Aorta (tissue), 5 donors: ENCODE results near the gene TUBG1. TPM values are rescaled to one million over a fixed set of nuclear protein-coding genes. Genes with fewer than 3 reads are reported as not detected.

Source experiments
- ATAC-seq: fragments of 200-7000 bp; cut with Tn5 transposase; one replicate; pipeline ENCODE4 v1.9.1; 2022; ENCODE audit warnings: moderate library complexity; ENCODE audit not compliant: low FRiP score
- DNase-seq, 2 donors: peaks; one replicate each; pipeline ENCODE4 v3.0.0-alpha.2; 2020
- H3K27ac ChIP-seq, 2 donors: one replicate each; pipeline ENCODE4 v1.5.1; 2013; ENCODE audit warnings: low read length in 2 of 2, mild to moderate bottlenecking in 2 of 2, moderate library complexity in 2 of 2, control low read depth in 1 of 2, inconsistent platforms in 1 of 2, low read depth in 1 of 2
- H3K27me3 ChIP-seq, 2 donors: one replicate each; pipeline ENCODE4 v1.6.1; 2013; ENCODE audit warnings: control low read depth in 1 of 2, low read length in 1 of 2, mild to moderate bottlenecking in 1 of 2, moderate library complexity in 1 of 2; ENCODE audit not compliant: insufficient read depth in 2 of 2, control insufficient read depth in 1 of 2
- H3K36me3 ChIP-seq, 2 donors: one replicate each; pipeline ENCODE4 v1.6.1; 2013; ENCODE audit warnings: control low read depth in 1 of 2, low read length in 1 of 2, mild to moderate bottlenecking in 1 of 2; ENCODE audit not compliant: insufficient read depth in 2 of 2, control insufficient read depth in 1 of 2
- H3K4me1 ChIP-seq, 2 donors: one replicate each; pipeline ENCODE4 v1.6.1; 2013; ENCODE audit warnings: low read length in 2 of 2, control low read depth in 1 of 2, mild to moderate bottlenecking in 1 of 2, moderate library complexity in 1 of 2; ENCODE audit not compliant: insufficient read depth in 2 of 2, control insufficient read depth in 1 of 2
- H3K4me3 ChIP-seq, 2 donors: one replicate each; pipeline ENCODE4 v1.5.1; 2013; ENCODE audit warnings: low read length in 2 of 2, control low read depth in 1 of 2, mild to moderate bottlenecking in 1 of 2
- H3K9me3 ChIP-seq: one replicate; pipeline ENCODE4 v1.6.1; 2013; ENCODE audit warnings: mild to moderate bottlenecking, low read length; ENCODE audit not compliant: control insufficient read depth
- WGBS, 2 donors: extraction: QIAGEN DNeasy Blood & Tissue Kit; methylation state at CpG; one replicate each; pipeline ENCODE4 v1.1.7; 2013; 5-methylcytosine and 5-hydroxymethylcytosine counted together
- intact Hi-C, 2 donors: fragments of 100-400 bp; cut with DNase I; formaldehyde crosslinking; loops; one replicate each; pipeline versions ENCODE4 v1.14.2 to v1.15.0; 2022
- polyA plus RNA-seq, 2 donors: library from polyadenylated mRNA; stranded (reverse); fragments of 200-250 nt; gene quantifications; one replicate each; pipeline ENCODE4 v1.2.3, GENCODE V29; 2013
- total RNA-seq, 2 donors: library from RNA; stranded (reverse); fragmentation: NEBNext Ultra II Directional; extraction: Animal tissue kit (Norgen Biotek cat#: 25700); gene quantifications; one replicate each; pipeline ENCODE4 v1.2.1, GENCODE V29; 2021
- donor health status: healthy with polysubstance abuse.
- donor health status: Bipolar disorder and iron deficiency.
- donor health status: DM: no; HTN: no; CAD: no.
- donor health status: DM: no; HTN: no; CAD: no.
- donor health status: DM: yes; HTN: yes; CAD: no.

TUBG1 gene
- total and polyA plus RNA-seq, 4 donors, result 15.7 to 24.9 (median 20.5) TPM

DNA sequence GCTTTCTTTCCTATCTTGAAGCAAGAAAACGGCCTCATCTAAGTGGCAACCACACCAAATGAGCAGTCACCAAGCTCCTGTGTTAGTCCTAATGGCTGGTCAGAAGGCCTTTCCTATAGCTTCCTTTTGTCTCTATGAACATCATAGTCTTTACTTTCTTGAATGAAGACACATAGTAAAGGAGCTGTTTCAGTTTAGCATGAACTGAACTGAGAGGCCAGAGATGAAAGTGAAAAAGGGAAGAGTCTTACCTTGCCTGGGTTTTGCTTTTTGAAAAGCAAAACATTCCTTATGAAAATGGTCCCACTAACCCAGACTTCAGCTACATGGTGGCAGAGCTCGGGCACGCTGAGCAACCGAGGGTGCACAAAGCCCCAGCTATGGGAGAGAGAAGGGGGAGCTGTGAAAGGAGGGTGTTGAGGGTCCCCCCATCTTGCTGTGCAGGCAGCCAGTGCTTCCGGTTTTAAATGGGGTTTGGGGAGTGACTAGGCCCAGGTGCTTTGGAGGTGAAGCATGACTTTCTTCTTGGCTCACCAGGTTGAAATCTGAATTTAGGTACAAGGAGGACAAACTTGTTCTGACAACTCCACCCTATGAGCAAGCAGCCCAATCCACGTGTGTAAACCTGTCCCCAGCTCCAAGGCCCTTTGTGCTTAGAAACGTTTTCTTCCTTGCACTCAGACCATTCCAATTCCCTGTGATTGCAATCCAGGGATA is 22.8 kb upstream of the TUBG1 start:
- H3K27me3 ChIP-seq, result no peaks in the 10 kb centered on the region
- H3K4me1 ChIP-seq, result no peaks in the 10 kb centered on the region
- intact Hi-C loops, result loop anchor here in 1 of 2 donors (10.0 kb wide), 1 partner anchor 178 kb away; the partner anchor contains the start of gene RAMP2
- no peak for DNase-seq
- no peak for ATAC-seq
- no peak overlapping the region for H3K4me3 ChIP-seq
- H3K36me3 ChIP-seq, result peaks cover 16 to 21% of the 10 kb centered on the region in 2 donors
- no peak overlapping the region for H3K27ac ChIP-seq
- WGBS, 2 donors, result 72 to 73% methylated on average over 7 of the region's 7 CpGs
- H3K9me3 ChIP-seq, result no peaks in the 10 kb centered on the region

DNA sequence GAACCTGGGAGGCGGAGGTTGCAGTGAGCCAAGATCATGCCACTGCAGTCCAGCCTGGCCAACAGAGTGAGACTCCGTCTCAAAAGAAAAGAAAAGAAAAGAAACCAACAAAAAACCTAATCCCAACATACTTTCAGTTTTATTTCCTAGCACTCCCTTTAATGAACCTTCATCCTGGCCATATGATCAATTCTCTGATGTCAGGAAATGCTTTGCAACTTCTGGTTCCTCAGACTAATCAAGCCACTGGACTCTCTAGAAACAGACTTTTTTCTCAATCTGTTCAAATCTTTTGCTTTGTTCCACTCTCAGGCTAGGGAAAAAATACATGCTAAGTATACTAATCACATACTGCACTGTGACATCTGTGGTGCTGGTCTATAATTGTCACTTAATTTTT is 18.6 kb upstream of the TUBG1 start:
- Histone ChIP-seq H3K9me3 (no peaks in the 10 kb centered on the region), H3K27ac (no peak overlapping the region), H3K36me3 (peaks cover 5 to 12% of the 10 kb centered on the region in 2 donors), H3K4me1 (no peaks in the 10 kb centered on the region), H3K4me3 (no peak overlapping the region), H3K27me3 (no peaks in the 10 kb centered on the region)
- ATAC-seq (no peak), DNase-seq (no peak)
- intact Hi-C loops, result no loop called here
- 92 to 99% methylated on average over 2 of the region's 2 CpGs for WGBS, 2 donors

DNA sequence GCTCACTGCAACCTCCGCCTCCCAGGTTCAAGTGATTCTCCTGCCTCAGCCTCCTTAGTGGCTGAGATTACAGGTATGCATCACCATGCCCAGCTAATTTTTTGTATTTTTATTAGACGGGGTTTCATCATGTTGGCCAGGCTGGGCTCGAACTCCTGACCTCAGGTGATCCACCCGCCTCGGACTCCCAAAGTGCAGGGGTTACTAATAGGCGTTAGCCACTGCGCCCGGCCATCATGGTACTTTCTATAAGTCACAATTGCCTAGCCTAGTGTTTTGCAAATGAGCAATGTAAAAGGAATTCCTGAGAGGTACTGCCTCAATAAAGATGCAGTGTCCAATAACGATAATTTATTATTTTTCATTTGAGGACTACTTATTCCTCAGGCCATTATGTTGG is 18.1 kb upstream of the TUBG1 start:
- H3K27ac ChIP-seq, result no peak overlapping the region
- no peak overlapping the region for H3K4me3 ChIP-seq
- ATAC-seq (no peak), DNase-seq (no peak)
- H3K9me3 ChIP-seq, result no peaks in the 10 kb centered on the region
- intact Hi-C loops, result no loop called here
- H3K4me1 ChIP-seq, result no peaks in the 10 kb centered on the region
- 91% methylated on average over 9 of the region's 9 CpGs for WGBS, 2 donors
- peaks cover 5 to 12% of the 10 kb centered on the region in 2 donors for H3K36me3 ChIP-seq
- H3K27me3 ChIP-seq, result no peaks in the 10 kb centered on the region

DNA sequence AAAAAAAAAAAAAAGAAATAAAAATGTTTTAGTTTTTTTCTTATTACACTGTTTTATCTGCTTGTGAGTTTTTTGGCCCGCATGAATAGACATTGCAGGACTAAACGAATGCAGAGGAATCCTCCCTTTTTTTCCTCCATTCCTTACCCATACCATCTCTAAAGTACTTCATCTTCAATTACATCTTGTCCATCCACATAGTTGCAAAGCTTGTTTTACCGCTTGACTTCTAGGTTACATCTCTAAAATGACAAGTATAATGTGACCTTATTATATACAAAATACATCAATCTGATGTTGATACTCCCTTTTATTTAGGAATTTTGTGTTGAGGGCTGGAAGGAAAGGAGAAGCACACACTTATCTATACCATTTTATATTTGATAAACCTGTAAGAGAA is 13.1 kb upstream of the TUBG1 start:
- H3K27ac ChIP-seq, result no peak overlapping the region
- WGBS, 2 donors, result 75 to 76% methylated on average over 3 of the region's 3 CpGs
- no peak overlapping the region for H3K4me3 ChIP-seq
- DNase-seq (no peak), ATAC-seq (no peak)
- no peaks in the 10 kb centered on the region for H3K9me3 ChIP-seq
- H3K27me3 ChIP-seq, result no peaks in the 10 kb centered on the region
- H3K4me1 ChIP-seq, result no peaks in the 10 kb centered on the region
- intact Hi-C loops, result no loop called here
- H3K36me3 ChIP-seq, result peaks cover 2% of the 10 kb centered on the region in 2 donors

DNA sequence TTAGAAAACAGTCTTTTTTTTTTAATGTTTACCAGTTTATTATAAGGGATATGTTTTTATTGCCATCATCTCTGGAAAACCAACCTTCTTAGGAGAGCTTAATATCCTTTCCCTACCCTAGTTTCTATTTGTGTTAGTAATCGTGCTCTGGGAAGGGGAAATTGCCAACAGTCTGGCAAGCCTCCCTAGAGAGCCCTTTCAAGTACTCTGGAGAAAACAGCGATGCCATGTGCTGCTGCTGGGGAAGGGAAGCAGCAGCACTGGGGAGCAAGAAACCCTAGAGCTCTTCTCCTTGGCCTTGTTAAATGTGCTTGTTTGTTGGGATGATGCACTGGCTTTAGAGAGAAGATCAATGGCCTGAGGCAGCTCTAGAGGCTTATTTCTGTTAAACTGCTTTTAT is 10.6 kb upstream of the TUBG1 start:
- H3K36me3 ChIP-seq, result no peaks in the 10 kb centered on the region
- H3K4me3 ChIP-seq, result no peak overlapping the region
- ATAC-seq (no peak), DNase-seq (no peak)
- no peaks in the 10 kb centered on the region for H3K9me3 ChIP-seq
- intact Hi-C loops, result no loop called here
- no peaks in the 10 kb centered on the region for H3K27me3 ChIP-seq
- H3K27ac ChIP-seq, result no peak overlapping the region
- WGBS, 2 donors, result 2 to 3% methylated on average over 2 of the region's 2 CpGs
- H3K4me1 ChIP-seq, result no peaks in the 10 kb centered on the region

- no peak overlapping the region for H3K4me3 ChIP-seq
- intact Hi-C loops, result no loop called here
- no peaks in the 10 kb centered on the region for H3K9me3 ChIP-seq
- DNase-seq, result no peak
- WGBS, 2 donors, result 92 to 93% methylated on average over 7 of the region's 7 CpGs
- H3K4me1 ChIP-seq, result peaks cover 0 to 1% of the 10 kb centered on the region in 2 donors
- no peak overlapping the region for H3K27ac ChIP-seq
- H3K27me3 ChIP-seq, result no peaks in the 10 kb centered on the region
- peaks cover 0 to 2% of the 10 kb centered on the region in 2 donors for H3K36me3 ChIP-seq
- ATAC-seq, result no peak
Measured at GRCh38 chr17:42603318-42603717, 6.2 kb upstream of the TUBG1 start.

DNA sequence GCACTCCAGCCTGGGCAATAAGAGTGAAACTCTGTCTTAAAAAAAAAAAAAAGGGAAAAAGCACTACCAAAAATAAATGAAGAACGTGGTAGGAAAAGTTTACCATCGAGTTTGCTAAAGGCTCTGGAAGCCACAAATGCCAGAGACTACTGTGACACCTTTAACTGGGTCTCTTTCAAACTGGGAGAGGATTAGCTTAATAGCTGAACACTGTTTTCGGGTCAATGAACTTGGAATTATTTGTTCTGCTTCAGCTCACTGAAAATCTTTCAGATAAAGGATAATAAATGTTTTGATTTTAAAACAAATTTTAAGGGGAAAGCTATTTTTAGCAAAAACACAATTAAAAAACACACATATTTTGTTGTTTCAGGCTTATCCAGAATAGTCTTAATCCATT is 1.7 kb upstream of the TUBG1 start:
- H3K27ac ChIP-seq, result no peak overlapping the region
- H3K27me3 ChIP-seq, result no peaks in the 10 kb centered on the region
- no peaks in the 10 kb centered on the region for H3K9me3 ChIP-seq
- H3K4me3 ChIP-seq, result peak overlapping the region; percentile 64 to 97
- H3K4me1 ChIP-seq, result peaks cover 0 to 1% of the 10 kb centered on the region in 2 donors
- whole genome bisulfite sequencing, 2 donors, result 15% methylated on average over 3 of the region's 3 CpGs
- H3K36me3 ChIP-seq, result peaks cover 0 to 2% of the 10 kb centered on the region in 2 donors
- intact Hi-C loops, result loop anchor here (2.0 to 5.0 kb wide), 2 partner anchors 71 to 75 kb away; partner anchors contain the start of genes CCR10 (in 1 of the 2) and CNTNAP1 (in 1 of the 2)
- ATAC-seq (no peak), DNase-seq (no peak)

DNA sequence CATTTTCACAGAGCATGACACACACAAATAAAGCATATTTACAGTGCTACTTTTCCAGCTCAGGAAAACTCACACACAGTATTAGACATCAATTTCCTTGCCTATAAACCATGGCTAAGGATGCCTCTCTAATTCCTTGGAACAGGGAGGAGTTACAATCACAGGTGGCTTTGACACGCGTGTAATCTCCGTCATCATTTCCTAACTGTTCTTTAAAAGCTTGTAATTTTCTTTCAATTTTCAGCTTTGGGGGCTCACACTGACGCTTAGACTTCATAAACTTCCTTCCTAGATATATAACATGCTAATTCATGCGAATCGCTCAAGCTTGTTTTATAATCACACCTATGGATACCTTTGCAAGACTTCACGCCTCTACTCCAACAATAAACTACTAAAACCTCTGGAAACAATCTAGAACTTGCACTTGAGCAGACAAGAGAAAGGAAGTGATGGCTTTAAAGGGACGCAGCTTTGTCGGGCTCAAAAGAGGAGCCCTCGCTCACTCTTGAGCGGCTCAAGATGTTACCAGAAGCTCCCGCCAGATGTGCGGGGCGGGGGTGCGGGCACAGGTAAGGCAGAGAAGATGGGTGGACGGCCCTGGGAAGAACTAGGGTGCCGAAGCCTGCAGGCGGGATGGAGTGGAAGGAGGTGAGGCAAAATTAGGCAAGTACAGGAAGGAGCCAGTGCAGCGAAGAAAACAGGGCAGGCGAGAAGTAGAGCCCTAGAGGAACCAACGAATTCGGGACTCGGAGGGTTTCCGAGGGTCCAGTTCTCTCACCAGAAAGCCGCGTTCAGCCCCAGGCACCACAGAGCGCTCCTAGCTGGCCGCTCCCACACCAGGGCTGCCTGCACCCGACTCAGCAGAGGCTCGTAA is 940 bp upstream of the TUBG1 start:
- H3K9me3 ChIP-seq, result no peaks in the 10 kb centered on the region
- peak overlapping the region; percentile 64 to 97 for H3K4me3 ChIP-seq
- ATAC-seq (peak; percentile 80), DNase-seq (peak in 1 of 2 donors; percentile 51)
- H3K27me3 ChIP-seq, result no peaks in the 10 kb centered on the region
- WGBS, 2 donors, result 0% methylated on average over 30 of the region's 30 CpGs
- peak overlapping the region; percentile 5 to 64 for H3K27ac ChIP-seq
- peaks cover 0 to 2% of the 10 kb centered on the region in 2 donors for H3K36me3 ChIP-seq
- intact Hi-C loops, result loop anchor here (2.0 to 5.0 kb wide), 2 partner anchors 70 to 74 kb away; partner anchors contain the start of genes CCR10 (in 1 of the 2) and CNTNAP1 (in 1 of the 2)
- H3K4me1 ChIP-seq, result peaks cover 0 to 1% of the 10 kb centered on the region in 2 donors
